Suprapubic skin (tissue), 4 donors: Measurements from ENCODE around the gene SIRT5. TPM values are rescaled to one million over a fixed set of nuclear protein-coding genes. Genes with fewer than 3 reads are reported as not detected.

Experiments used
- DNase-seq, 2 donors: peaks; one replicate each; pipeline ENCODE4 v3.0.0-alpha.2; 2019; ENCODE audit warnings: low spot score in 2 of 2
- H3K27ac ChIP-seq: fragments of 200-600 bp; sonication (generic); one replicate; pipeline ENCODE4 v1.5.1; 2019
- H3K27me3 ChIP-seq: fragments of 200-600 bp; sonication (generic); one replicate; pipeline ENCODE4 v1.5.1; 2019
- H3K36me3 ChIP-seq: fragments of 200-600 bp; sonication (generic); one replicate; pipeline ENCODE4 v1.5.1; 2019
- H3K4me1 ChIP-seq: fragments of 200-600 bp; sonication (generic); one replicate; pipeline ENCODE4 v1.5.1; 2019
- H3K4me3 ChIP-seq: fragments of 200-600 bp; sonication (generic); one replicate; pipeline ENCODE4 v1.5.1; 2019; ENCODE audit warnings: mild to moderate bottlenecking
- H3K9me3 ChIP-seq: fragments of 200-600 bp; sonication (generic); one replicate; pipeline ENCODE4 v1.5.1; 2019
- CTCF ChIP-seq, 2 donors: fragments of 200-600 bp in 1 of 2; fragments of 450-650 bp in 1 of 2; sonication (generic) in 1 of 2; IDR thresholded peaks; one replicate each; pipeline ENCODE4 v1.5.1; 2016 to 2019; ENCODE audit warnings: antibody characterized with exemption in 2 of 2, mild to moderate bottlenecking in 1 of 2, moderate library complexity in 1 of 2
- EP300 ChIP-seq: sonication (generic); formaldehyde crosslinking; IDR thresholded peaks from one replicate; pipeline ENCODE4 v1.6.1; 2017; ENCODE audit warnings: antibody characterized with exemption
- POLR2A ChIP-seq, 2 donors: fragments of 450-650 bp; IDR thresholded peaks; one replicate each; pipeline ENCODE4 v1.6.1; 2017; ENCODE audit warnings: antibody characterized with exemption in 2 of 2, mild to moderate bottlenecking in 2 of 2, moderate library complexity in 2 of 2
- POLR2AphosphoS5 ChIP-seq, 3 donors: sonication (generic); formaldehyde crosslinking; IDR thresholded peaks; one replicate each; pipeline ENCODE4 v1.6.1; 2017; ENCODE audit warnings: antibody characterized with exemption in 3 of 3
- WGBS: methylation state at CpG from one replicate; pipeline ENCODE4 v1.1.5; 2018; 5-methylcytosine and 5-hydroxymethylcytosine counted together
- total RNA-seq, 4 donors: library from RNA; depleted of rRNA; stranded (reverse); fragments of >200 nt; gene quantifications; one replicate each; pipeline ENCODE4 v1.1.0, GENCODE V29; 2016

SIRT5 gene
- total RNA-seq, 4 donors from 2014 or later: 5.7 to 17.8 (median 8.7) TPM

- no peak for DNase-seq
- Histone ChIP-seq H3K27me3 (no peaks in the 10 kb centered on the region), H3K36me3 (peaks cover 44% of the 10 kb centered on the region), H3K4me3 (no peak overlapping the region), H3K9me3 (no peaks in the 10 kb centered on the region), H3K27ac (no peak overlapping the region), H3K4me1 (no peaks in the 10 kb centered on the region)
- WGBS: 93% methylated on average over 4 of the region's 4 CpGs
- TF ChIP-seq POLR2A (IDR thresholded peaks at IDR 0.05): no peak
- no peak for TF ChIP-seq CTCF (IDR thresholded peaks at IDR 0.05)
- no peak for TF ChIP-seq EP300
- no peak for TF ChIP-seq POLR2AphosphoS5 (IDR thresholded peaks at IDR 0.05)
These were observed 31.2 kb downstream of the SIRT5 start for GRCh38 chr6:13605634-13606033.

GRCh38 chr6:13611715-13612114, 37.3 kb downstream of the SIRT5 start:
- WGBS: 75% methylated on average over 4 of the region's 4 CpGs
- Histone ChIP-seq H3K4me3 (no peak overlapping the region), H3K27ac (no peak overlapping the region), H3K36me3 (peaks cover 16% of the 10 kb centered on the region), H3K27me3 (no peaks in the 10 kb centered on the region), H3K9me3 (no peaks in the 10 kb centered on the region), H3K4me1 (peaks cover 21% of the 10 kb centered on the region)
- no peak for DNase-seq
- TF ChIP-seq POLR2A (IDR thresholded peaks at IDR 0.05) (no peak), POLR2AphosphoS5 (IDR thresholded peaks at IDR 0.05) (no peak), EP300 (no peak), CTCF (IDR thresholded peaks at IDR 0.05) (no peak)

GRCh38 chr6:13613029-13613594, 38.7 kb downstream of the SIRT5 start:
- Histone ChIP-seq H3K27me3 (no peaks in the 10 kb centered on the region), H3K36me3 (peaks cover 23% of the 10 kb centered on the region), H3K9me3 (no peaks in the 10 kb centered on the region), H3K4me1 (peaks cover 27% of the 10 kb centered on the region), H3K27ac (no peak overlapping the region), H3K4me3 (no peak overlapping the region)
- TF ChIP-seq EP300: no peak
- no peak for TF ChIP-seq POLR2A (IDR thresholded peaks at IDR 0.05)
- no peak for TF ChIP-seq POLR2AphosphoS5 (IDR thresholded peaks at IDR 0.05)
- TF ChIP-seq CTCF (IDR thresholded peaks at IDR 0.05): no peak
- 78% methylated on average over 3 of the region's 3 CpGs for WGBS
- DNase-seq: no peak

- DNase-seq: peak in 1 of 2 donors; percentile 82
- Histone ChIP-seq H3K4me3 (peak overlapping the region; percentile 86), H3K27ac (peak overlapping the region; percentile 95), H3K36me3 (peaks cover 33% of the 10 kb centered on the region), H3K4me1 (peaks cover 27% of the 10 kb centered on the region), H3K9me3 (no peaks in the 10 kb centered on the region), H3K27me3 (no peaks in the 10 kb centered on the region)
- WGBS: 11% methylated on average over 12 of the region's 38 CpGs
- TF ChIP-seq CTCF (IDR thresholded peaks at IDR 0.05) (no peak), EP300 (no peak), POLR2A (IDR thresholded peaks at IDR 0.05) (no peak), POLR2AphosphoS5 (IDR thresholded peaks at IDR 0.05) (no peak)
These were observed 39.9 kb downstream of the SIRT5 start for GRCh38 chr6:13614126-13614925.
